ENCODE results near the gene PSPH. TPM values are rescaled to one million over a fixed set of nuclear protein-coding genes. Genes with fewer than 3 reads are reported as not detected.
"Not testable (repeated sequence)": the region's sequence is repeated elsewhere in the genome, so short reads cannot be mapped to it uniquely, and the experiment has no call there.

PSPH gene
- total RNA-seq, 1 experiment from 2014 or later: 103 TPM

DNA sequence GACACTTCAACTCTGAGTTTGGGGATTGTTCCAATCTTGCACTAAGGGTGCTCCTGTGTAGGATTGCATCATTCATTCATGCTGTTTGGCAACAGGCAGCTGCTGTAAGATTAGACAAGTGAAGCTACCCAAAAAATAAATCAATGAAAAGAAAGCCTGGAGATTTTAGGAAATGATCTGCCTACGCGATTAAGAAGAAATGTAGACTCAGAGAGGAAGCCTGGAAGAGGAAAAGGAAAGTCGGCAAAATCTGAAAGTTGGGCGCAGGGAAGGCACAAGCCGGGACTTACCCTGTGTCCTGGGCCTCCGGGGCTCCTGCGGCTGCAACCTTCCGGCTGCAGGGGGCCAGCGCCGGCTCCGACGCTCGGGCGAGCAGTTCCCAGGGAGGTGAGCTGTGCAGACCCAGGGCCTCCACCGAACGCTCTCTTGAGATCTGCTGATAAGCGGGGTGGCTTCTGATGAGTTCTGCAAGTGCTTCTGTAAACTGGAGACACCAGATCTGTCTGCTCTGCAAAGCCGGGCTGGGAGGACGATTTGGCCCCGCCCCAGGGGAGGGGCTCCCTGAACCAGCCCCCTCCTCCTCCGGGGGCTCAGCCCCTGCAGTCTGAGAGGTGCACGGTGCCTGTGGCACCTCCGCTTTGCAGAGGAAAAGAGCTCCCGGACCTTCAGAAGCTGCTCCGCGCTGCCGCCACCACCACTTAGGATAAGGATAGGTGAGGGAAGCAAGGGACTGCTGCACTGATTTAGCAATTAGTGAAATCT is 17.4 kb downstream of the PSPH start:
- DNase-seq: peak; percentile 73 to 79
- POLR2A ChIA-PET (ENCODE audit: unreplicated experiment): no interaction called here

DNA sequence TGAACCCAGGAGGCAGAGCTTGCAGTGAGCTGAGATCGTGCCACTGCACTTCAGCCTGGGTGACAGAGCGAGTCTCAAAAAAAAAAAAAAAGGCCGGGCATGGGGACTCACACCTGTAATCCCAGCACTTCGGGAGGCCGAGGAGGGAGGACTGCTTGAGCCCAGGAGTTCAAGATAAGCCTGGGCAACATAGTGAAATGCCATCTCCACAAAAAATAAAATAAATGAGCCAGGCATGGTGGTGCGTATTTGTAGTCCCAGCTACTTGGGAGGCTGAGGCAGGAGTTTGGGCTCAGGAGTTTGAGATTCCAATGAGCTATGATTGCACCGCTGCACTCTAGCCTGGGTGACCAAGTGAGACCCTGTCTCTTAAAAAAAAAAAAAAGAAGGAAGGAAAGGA is 18.7 kb downstream of the PSPH start:
- H3K9me3 ChIP-seq (ENCODE audit: insufficient read depth, low read depth); H3K9me2 ChIP-seq (ENCODE audit: insufficient read depth); H3K4me1 ChIP-seq (replicated peaks; ENCODE audit: insufficient read depth); DNase-seq; H2AFZ ChIP-seq; H3K27ac ChIP-seq; H3K27me3 ChIP-seq (ENCODE audit: insufficient read depth, low read depth); intact Hi-C loops (cut with micrococcal nuclease; ENCODE audit: unreplicated experiment); H4K20me1 ChIP-seq (ENCODE audit: insufficient read depth); BruUV-seq (replicated peaks): not testable (repeated sequence)
- Histone ChIP-seq H3K36me3 (ENCODE audit: low read depth) (peaks cover 37% of the 10 kb centered on the region), H3F3A (ENCODE audit: insufficient read depth, low read depth) (peaks cover 36% of the 10 kb centered on the region), H3K4me3 (peak overlapping the region; percentile 55; the same call in 1 of the 2 replicates), H3K4me2 (peak overlapping the region; percentile 70), H3K79me2 (ENCODE audit: low read depth) (peaks cover 34% of the 10 kb centered on the region)
- POLR2A ChIA-PET (ENCODE audit: unreplicated experiment): interaction anchor here (0.6 kb wide), 1 partner anchor 32 kb away, joined by 11 read pairs; no protein-coding TSS in a partner anchor
- CTCF ChIA-PET: interaction anchor here (0.6 to 0.7 kb wide), 4 partner anchors 8 to 18 kb away, joined by 4 to 9 read pairs (median 6); partner anchors contain the start of gene PSPH

More for the DNA sequence above, 17.4 kb downstream of the PSPH start:
- Histone ChIP-seq H3K9me3 (ENCODE audit: insufficient read depth, low read depth) (no peaks in the 10 kb centered on the region), H3K36me3 (ENCODE audit: low read depth) (peaks cover 32% of the 10 kb centered on the region), H3K79me2 (ENCODE audit: low read depth) (peaks cover 34% of the 10 kb centered on the region), H3K4me2 (peak overlapping the region; percentile 70), H3F3A (ENCODE audit: insufficient read depth, low read depth) (peaks cover 36% of the 10 kb centered on the region), H3K27ac (peak overlapping the region; percentile 45), H3K4me3 (peak overlapping the region; percentile 55), H3K9me2 (ENCODE audit: insufficient read depth) (no peaks in the 10 kb centered on the region), H3K27me3 (ENCODE audit: insufficient read depth, low read depth) (no peaks in the 10 kb centered on the region), H4K20me1 (ENCODE audit: insufficient read depth) (peaks cover 5% of the 10 kb centered on the region; the same call in 1 of the 2 replicates), H3K4me1 (replicated peaks; ENCODE audit: insufficient read depth) (peaks cover 5% of the 10 kb centered on the region), H2AFZ (peak overlapping the region; percentile 63)
- BruUV-seq (replicated peaks): no TSS peak
- TF ChIP-seq, protein P1, sequence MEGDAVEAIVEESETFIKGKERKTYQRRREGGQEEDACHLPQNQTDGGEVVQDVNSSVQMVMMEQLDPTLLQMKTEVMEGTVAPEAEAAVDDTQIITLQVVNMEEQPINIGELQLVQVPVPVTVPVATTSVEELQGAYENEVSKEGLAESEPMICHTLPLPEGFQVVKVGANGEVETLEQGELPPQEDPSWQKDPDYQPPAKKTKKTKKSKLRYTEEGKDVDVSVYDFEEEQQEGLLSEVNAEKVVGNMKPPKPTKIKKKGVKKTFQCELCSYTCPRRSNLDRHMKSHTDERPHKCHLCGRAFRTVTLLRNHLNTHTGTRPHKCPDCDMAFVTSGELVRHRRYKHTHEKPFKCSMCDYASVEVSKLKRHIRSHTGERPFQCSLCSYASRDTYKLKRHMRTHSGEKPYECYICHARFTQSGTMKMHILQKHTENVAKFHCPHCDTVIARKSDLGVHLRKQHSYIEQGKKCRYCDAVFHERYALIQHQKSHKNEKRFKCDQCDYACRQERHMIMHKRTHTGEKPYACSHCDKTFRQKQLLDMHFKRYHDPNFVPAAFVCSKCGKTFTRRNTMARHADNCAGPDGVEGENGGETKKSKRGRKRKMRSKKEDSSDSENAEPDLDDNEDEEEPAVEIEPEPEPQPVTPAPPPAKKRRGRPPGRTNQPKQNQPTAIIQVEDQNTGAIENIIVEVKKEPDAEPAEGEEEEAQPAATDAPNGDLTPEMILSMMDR (conservative IDR thresholded peaks at IDR 0.05): peak; percentile 35; the same call in 1 of the 2 replicates
- no peak for TF ChIP-seq EZH2 (IDR thresholded peaks at IDR 0.05; ENCODE audit: low read depth)
- CTCF ChIA-PET: interaction anchor here (0.8 kb wide), 1 partner anchor 41 kb away, joined by 14 read pairs; no protein-coding TSS in a partner anchor
- intact Hi-C loops (cut with micrococcal nuclease; ENCODE audit: unreplicated experiment): no loop called here

DNA sequence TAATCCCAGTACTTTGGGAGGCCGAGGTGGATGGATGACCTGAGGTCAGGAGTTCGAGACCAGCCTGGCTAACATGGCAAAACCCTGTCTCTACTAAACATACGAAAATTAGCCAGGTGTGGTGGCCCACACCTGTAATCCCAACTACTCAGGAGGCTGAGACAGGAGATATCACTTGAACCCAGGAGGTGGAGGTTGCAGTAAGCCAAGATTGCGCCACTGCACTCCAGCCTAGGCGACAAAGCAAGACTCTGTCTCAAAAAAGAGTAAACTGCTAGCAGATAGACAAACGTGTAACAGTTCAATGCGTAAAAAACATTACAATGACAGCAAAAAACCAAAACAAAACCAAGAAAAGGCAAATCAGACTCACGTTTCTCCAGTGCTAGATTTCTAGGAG is 19.7 kb downstream of the PSPH start:
- H3K9me2 ChIP-seq (ENCODE audit: insufficient read depth); H3K27me3 ChIP-seq (ENCODE audit: insufficient read depth, low read depth); H3K27ac ChIP-seq; H3K4me3 ChIP-seq; BruUV-seq (replicated peaks); H2AFZ ChIP-seq; H3K4me1 ChIP-seq (replicated peaks; ENCODE audit: insufficient read depth); H3K9me3 ChIP-seq (ENCODE audit: insufficient read depth, low read depth); intact Hi-C loops (cut with micrococcal nuclease; ENCODE audit: unreplicated experiment); DNase-seq; CTCF ChIA-PET; POLR2A ChIA-PET (ENCODE audit: unreplicated experiment): not testable (repeated sequence)
- H3K79me2 ChIP-seq (ENCODE audit: low read depth): peaks cover 28% of the 10 kb centered on the region
- peaks cover 48% of the 10 kb centered on the region for H3K36me3 ChIP-seq (ENCODE audit: low read depth)
- peaks cover 31% of the 10 kb centered on the region for H3F3A ChIP-seq (ENCODE audit: insufficient read depth, low read depth)
- H4K20me1 ChIP-seq (ENCODE audit: insufficient read depth): peaks cover 11% of the 10 kb centered on the region
- H3K4me2 ChIP-seq: peak overlapping the region; percentile 70

DNA sequence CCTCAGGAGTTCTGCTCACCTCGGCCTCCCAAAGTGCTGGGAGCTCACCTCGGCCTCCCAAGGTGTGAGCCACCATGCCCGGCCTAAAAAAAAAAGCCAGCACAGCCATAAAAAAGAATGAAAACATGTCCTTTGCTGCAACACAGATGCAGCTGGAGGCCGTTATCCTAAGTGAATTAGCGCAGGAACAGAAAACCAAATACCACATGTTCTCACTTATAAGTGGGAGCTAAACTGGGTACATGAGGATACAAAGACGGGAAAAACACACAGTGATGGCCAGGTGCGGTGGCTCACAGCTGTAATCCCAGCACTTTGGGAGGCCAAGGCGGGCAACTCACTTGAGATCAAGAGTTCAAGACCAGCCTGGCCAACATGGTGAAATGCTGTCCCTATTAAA is 20.9 kb downstream of the PSPH start:
- intact Hi-C loops (cut with micrococcal nuclease; ENCODE audit: unreplicated experiment): no loop called here
- Histone ChIP-seq H2AFZ (no peak overlapping the region), H3F3A (ENCODE audit: insufficient read depth, low read depth) (peaks cover 33% of the 10 kb centered on the region), H3K36me3 (ENCODE audit: low read depth) (peaks cover 48% of the 10 kb centered on the region), H3K4me2 (no peak overlapping the region), H3K27me3 (ENCODE audit: insufficient read depth, low read depth) (no peaks in the 10 kb centered on the region), H3K9me2 (ENCODE audit: insufficient read depth) (no peaks in the 10 kb centered on the region), H3K4me3 (no peak overlapping the region), H3K9me3 (ENCODE audit: insufficient read depth, low read depth) (no peaks in the 10 kb centered on the region), H3K79me2 (ENCODE audit: low read depth) (peaks cover 31% of the 10 kb centered on the region), H3K4me1 (replicated peaks; ENCODE audit: insufficient read depth) (peaks cover 5% of the 10 kb centered on the region), H3K27ac (no peak overlapping the region), H4K20me1 (ENCODE audit: insufficient read depth) (peaks cover 18% of the 10 kb centered on the region)
- CTCF ChIA-PET: no interaction called here
- BruUV-seq (replicated peaks): no TSS peak
- TF ChIP-seq, protein P1 (conservative IDR thresholded peaks at IDR 0.05): no peak
- TF ChIP-seq EZH2 (IDR thresholded peaks at IDR 0.05; ENCODE audit: low read depth): no peak
- POLR2A ChIA-PET (ENCODE audit: unreplicated experiment): no interaction called here
- DNase-seq: no peak
